ENCODE results near the gene CEMIP2. TPM values are rescaled to one million over a fixed set of nuclear protein-coding genes. Genes with fewer than 3 reads are reported as not detected.

CEMIP2 gene
- total RNA-seq, 2 donors from 2014 or later: 20.4 to 86.5 TPM

DNA sequence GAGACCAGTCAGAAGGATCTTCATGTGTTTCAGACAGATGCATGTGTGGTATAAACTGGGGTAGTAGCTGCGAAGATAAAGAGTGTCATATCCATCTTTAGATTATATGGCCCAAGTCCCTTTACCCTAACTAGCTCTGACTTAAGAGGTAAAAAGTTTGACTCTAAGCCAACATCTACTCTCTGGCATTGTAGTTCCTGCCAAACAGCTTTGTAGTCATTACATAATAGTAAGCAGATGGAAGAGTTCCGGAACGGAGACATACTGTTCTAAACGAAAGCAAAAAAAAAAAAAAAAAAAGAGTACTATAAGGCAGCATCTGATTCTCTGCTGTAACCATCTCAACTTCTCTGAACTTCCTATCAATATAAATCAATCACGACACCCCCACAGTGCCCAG, 48.8 kb downstream of the CEMIP2 start:
- DNase-seq (ENCODE audit: low spot score): peak; percentile 21
- H3K9me3 ChIP-seq: no peaks in the 10 kb centered on the region
- no peaks in the 10 kb centered on the region for H3K27me3 ChIP-seq (replicated peaks; ENCODE audit: insufficient read depth)
- 38% methylated on average over 5 of the region's 5 CpGs for WGBS
- TF ChIP-seq POLR2AphosphoS5 (IDR thresholded peaks at IDR 0.05): peak; percentile 51
- TF ChIP-seq, protein P1, sequence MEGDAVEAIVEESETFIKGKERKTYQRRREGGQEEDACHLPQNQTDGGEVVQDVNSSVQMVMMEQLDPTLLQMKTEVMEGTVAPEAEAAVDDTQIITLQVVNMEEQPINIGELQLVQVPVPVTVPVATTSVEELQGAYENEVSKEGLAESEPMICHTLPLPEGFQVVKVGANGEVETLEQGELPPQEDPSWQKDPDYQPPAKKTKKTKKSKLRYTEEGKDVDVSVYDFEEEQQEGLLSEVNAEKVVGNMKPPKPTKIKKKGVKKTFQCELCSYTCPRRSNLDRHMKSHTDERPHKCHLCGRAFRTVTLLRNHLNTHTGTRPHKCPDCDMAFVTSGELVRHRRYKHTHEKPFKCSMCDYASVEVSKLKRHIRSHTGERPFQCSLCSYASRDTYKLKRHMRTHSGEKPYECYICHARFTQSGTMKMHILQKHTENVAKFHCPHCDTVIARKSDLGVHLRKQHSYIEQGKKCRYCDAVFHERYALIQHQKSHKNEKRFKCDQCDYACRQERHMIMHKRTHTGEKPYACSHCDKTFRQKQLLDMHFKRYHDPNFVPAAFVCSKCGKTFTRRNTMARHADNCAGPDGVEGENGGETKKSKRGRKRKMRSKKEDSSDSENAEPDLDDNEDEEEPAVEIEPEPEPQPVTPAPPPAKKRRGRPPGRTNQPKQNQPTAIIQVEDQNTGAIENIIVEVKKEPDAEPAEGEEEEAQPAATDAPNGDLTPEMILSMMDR (IDR thresholded peaks at IDR 0.05): no peak
- H3K4me3 ChIP-seq: no peak overlapping the region
- intact Hi-C loops (cut with DNase I): no loop called here
- no peaks in the 10 kb centered on the region for H3K36me3 ChIP-seq
- no peak overlapping the region for H3K27ac ChIP-seq
- H3K4me1 ChIP-seq (replicated peaks): no peaks in the 10 kb centered on the region

DNA sequence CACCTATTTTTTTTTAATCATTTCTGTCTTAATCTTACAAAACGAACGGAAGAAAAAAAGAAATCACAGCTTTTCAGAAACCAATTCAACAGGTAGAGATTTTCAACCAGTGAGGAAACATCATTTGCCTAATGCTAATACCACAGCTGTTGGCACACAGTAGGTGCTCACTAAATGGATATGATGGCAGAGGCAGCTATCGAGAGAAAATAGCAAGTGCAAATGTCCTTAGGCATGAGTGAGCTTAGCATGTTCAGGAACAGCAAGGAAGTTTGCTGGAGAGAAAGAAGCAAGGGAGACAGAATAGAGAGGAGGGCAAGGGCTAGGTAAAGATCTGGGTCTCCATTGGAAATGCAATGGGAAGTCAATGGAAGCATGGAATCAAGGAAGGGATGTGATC, 49.2 kb downstream of the CEMIP2 start:
- Histone ChIP-seq H3K4me1 (replicated peaks) (no peaks in the 10 kb centered on the region), H3K27ac (no peak overlapping the region), H3K36me3 (no peaks in the 10 kb centered on the region), H3K27me3 (replicated peaks; ENCODE audit: insufficient read depth) (no peaks in the 10 kb centered on the region), H3K4me3 (no peak overlapping the region), H3K9me3 (no peaks in the 10 kb centered on the region)
- TF ChIP-seq POLR2A (IDR thresholded peaks at IDR 0.05) (no peak), POLR2AphosphoS5 (IDR thresholded peaks at IDR 0.05) (no peak)
- TF ChIP-seq, protein P1 (IDR thresholded peaks at IDR 0.05): no peak
- intact Hi-C loops (cut with DNase I): no loop called here
- WGBS: 96% methylated on average over 3 of the region's 3 CpGs
- DNase-seq (ENCODE audit: low spot score): no peak

DNA sequence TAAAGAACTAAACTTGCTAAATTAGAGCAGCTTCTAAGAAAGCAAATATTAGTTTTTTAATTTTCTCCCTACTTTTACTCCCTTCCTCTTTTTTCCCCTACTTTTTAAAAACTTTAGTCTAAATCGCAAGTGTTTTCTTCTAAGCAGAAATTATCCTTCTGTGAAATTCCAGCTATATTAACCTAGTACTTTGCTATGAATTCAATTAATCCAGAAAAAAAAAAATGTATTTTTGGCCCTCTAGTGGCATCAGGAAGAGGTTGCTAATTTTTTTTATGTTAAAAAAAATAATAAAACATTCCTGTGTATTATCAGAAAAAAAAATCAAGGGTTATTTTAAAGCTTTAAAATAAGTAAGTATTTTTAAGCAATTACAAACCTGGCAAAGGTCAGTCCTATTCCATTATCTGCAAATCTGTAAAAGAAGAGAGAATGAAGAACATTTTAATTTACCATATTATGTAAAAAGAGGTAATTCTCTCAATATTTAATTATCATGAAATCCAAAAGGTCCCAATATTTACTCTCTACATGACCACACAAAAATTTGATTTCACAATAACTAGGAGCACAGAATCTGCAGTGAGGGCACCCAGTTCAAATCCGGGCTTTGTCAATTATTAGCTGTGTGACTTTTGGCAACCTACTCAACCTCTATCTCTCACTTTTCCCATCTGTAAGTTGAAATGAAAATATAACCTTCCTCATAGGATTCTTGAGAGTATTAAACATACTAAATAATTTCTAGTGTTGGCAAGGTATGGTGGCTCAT, 52.0 kb downstream of the CEMIP2 start:
- Histone ChIP-seq H3K27ac (no peak overlapping the region), H3K4me3 (no peak overlapping the region), H3K27me3 (replicated peaks; ENCODE audit: insufficient read depth) (no peaks in the 10 kb centered on the region), H3K9me3 (no peaks in the 10 kb centered on the region), H3K36me3 (peaks cover 0 to 3% of the 10 kb centered on the region in 2 donors), H3K4me1 (replicated peaks) (no peaks in the 10 kb centered on the region)
- WGBS: 94% methylated on average over 2 of the region's 2 CpGs
- TF ChIP-seq, protein P1 (IDR thresholded peaks at IDR 0.05): peak in 2 of 4 experiments; percentile 16 to 24
- TF ChIP-seq POLR2AphosphoS5 (IDR thresholded peaks at IDR 0.05): no peak
- no peak for TF ChIP-seq POLR2A (IDR thresholded peaks at IDR 0.05)
- intact Hi-C loops (cut with DNase I): no loop called here
- no peak for DNase-seq (ENCODE audit: low spot score)

DNA sequence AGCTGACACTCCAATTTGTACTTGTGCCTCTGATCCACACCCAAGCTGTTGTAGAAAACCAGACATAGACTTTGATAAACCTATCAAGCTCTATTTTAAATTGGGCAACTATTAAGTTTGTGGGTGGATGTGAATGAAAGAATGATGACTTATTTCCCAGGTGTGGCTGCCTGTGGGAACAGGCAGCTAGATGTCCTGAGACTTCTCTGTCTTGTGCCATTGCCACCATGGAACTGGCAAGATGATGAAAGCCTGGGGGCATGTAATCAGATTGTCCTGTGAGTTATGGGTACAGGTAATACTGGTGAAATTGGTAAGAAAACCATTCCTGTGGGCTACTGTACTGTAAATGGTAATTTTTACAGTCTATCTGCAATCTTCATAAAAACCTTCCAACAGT, 57.5 kb downstream of the CEMIP2 start:
- Histone ChIP-seq H3K36me3 (peaks cover 0 to 6% of the 10 kb centered on the region in 2 donors), H3K9me3 (no peaks in the 10 kb centered on the region), H3K4me1 (replicated peaks) (no peaks in the 10 kb centered on the region), H3K27ac (no peak overlapping the region), H3K4me3 (no peak overlapping the region), H3K27me3 (replicated peaks; ENCODE audit: insufficient read depth) (no peaks in the 10 kb centered on the region)
- TF ChIP-seq, protein P1 (IDR thresholded peaks at IDR 0.05): no peak
- TF ChIP-seq POLR2AphosphoS5 (IDR thresholded peaks at IDR 0.05) (no peak), POLR2A (IDR thresholded peaks at IDR 0.05) (no peak)
- no peak for DNase-seq (ENCODE audit: low spot score)
- intact Hi-C loops (cut with DNase I): no loop called here

DNA sequence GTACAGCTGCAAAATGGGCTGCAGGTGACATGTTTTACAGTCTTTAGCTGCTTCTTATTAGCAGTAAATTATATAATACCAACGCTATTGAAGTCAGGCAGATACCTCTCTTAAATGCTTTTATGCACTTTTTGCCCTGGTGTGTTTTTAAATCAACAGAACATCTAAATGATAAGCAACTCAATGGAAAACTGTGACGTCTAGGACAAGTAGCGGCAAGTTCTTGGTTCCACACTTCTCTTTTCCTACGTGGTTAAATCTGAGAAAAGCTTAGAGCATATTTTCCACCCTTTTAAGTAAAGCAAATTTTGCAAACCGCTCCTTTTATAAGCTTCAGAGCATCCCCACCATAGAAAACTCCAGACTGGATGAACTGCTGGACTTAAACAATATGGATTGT, 58.1 kb downstream of the CEMIP2 start:
- Histone ChIP-seq H3K9me3 (no peaks in the 10 kb centered on the region), H3K27me3 (replicated peaks; ENCODE audit: insufficient read depth) (no peaks in the 10 kb centered on the region), H3K4me3 (no peak overlapping the region), H3K4me1 (replicated peaks) (no peaks in the 10 kb centered on the region), H3K36me3 (peaks cover 0 to 6% of the 10 kb centered on the region in 2 donors), H3K27ac (no peak overlapping the region)
- TF ChIP-seq POLR2A (IDR thresholded peaks at IDR 0.05): no peak
- TF ChIP-seq, protein P1 (IDR thresholded peaks at IDR 0.05): no peak
- TF ChIP-seq POLR2AphosphoS5 (IDR thresholded peaks at IDR 0.05): no peak
- 48% methylated on average over 5 of the region's 5 CpGs for WGBS
- no peak for DNase-seq (ENCODE audit: low spot score)
- intact Hi-C loops (cut with DNase I): no loop called here

Data from prostate gland (tissue), 2 donors.